ENCODE measurements around the gene CEP95. TPM values are rescaled to one million over a fixed set of nuclear protein-coding genes. Genes with fewer than 3 reads are reported as not detected.

Gene CEP95
- total RNA-seq, 1 experiment from 2014 or later = 57.2 TPM

GRCh38 chr17:64527914-64528313, 21.1 kb downstream of the CEP95 start:
- no peaks in the 10 kb centered on the region for H3K9me3 ChIP-seq (ENCODE audit: insufficient read depth, low read depth)
- H3K27ac ChIP-seq = no peak overlapping the region
- H3K4me2 ChIP-seq = no peak overlapping the region
- CTCF ChIA-PET = no interaction called here
- peaks cover under 1% of the 10 kb centered on the region; the same call in 1 of the 2 replicates for H4K20me1 ChIP-seq (ENCODE audit: insufficient read depth)
- no peak overlapping the region for H2AFZ ChIP-seq
- DNase-seq = no peak
- no peaks in the 10 kb centered on the region for H3K79me2 ChIP-seq (ENCODE audit: low read depth)
- H3K36me3 ChIP-seq (ENCODE audit: low read depth) = peaks cover 59% of the 10 kb centered on the region
- no TSS peak for BruUV-seq (replicated peaks)
- H3F3A ChIP-seq (ENCODE audit: insufficient read depth, low read depth) = peaks cover 21% of the 10 kb centered on the region; the same call in 1 of the 2 replicates
- intact Hi-C loops (cut with micrococcal nuclease; ENCODE audit: unreplicated experiment) = no loop called here
- no peaks in the 10 kb centered on the region for H3K9me2 ChIP-seq (ENCODE audit: insufficient read depth)
- H3K27me3 ChIP-seq (ENCODE audit: insufficient read depth, low read depth) = no peaks in the 10 kb centered on the region
- POLR2A ChIA-PET (ENCODE audit: unreplicated experiment) = interaction anchor here (0.9 kb wide), 1 partner anchor 32 kb away, joined by 9 read pairs; no protein-coding TSS in a partner anchor
- H3K4me1 ChIP-seq (replicated peaks; ENCODE audit: insufficient read depth) = no peaks in the 10 kb centered on the region
- TF ChIP-seq, protein P1, sequence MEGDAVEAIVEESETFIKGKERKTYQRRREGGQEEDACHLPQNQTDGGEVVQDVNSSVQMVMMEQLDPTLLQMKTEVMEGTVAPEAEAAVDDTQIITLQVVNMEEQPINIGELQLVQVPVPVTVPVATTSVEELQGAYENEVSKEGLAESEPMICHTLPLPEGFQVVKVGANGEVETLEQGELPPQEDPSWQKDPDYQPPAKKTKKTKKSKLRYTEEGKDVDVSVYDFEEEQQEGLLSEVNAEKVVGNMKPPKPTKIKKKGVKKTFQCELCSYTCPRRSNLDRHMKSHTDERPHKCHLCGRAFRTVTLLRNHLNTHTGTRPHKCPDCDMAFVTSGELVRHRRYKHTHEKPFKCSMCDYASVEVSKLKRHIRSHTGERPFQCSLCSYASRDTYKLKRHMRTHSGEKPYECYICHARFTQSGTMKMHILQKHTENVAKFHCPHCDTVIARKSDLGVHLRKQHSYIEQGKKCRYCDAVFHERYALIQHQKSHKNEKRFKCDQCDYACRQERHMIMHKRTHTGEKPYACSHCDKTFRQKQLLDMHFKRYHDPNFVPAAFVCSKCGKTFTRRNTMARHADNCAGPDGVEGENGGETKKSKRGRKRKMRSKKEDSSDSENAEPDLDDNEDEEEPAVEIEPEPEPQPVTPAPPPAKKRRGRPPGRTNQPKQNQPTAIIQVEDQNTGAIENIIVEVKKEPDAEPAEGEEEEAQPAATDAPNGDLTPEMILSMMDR (conservative IDR thresholded peaks at IDR 0.05) = no peak
- H3K4me3 ChIP-seq = no peak overlapping the region

- DNase-seq = no peak
- no peaks in the 10 kb centered on the region for H3K79me2 ChIP-seq (ENCODE audit: low read depth)
- H3K9me2 ChIP-seq (ENCODE audit: insufficient read depth) = no peaks in the 10 kb centered on the region
- H3K27me3 ChIP-seq (ENCODE audit: insufficient read depth, low read depth) = no peaks in the 10 kb centered on the region
- H3K4me3 ChIP-seq = no peak overlapping the region
- no peaks in the 10 kb centered on the region for H3K9me3 ChIP-seq (ENCODE audit: insufficient read depth, low read depth)
- TF ChIP-seq, protein P1 (conservative IDR thresholded peaks at IDR 0.05) = no peak
- TF ChIP-seq EZH2 (IDR thresholded peaks at IDR 0.05; ENCODE audit: low read depth) = no peak
- no peaks in the 10 kb centered on the region for H3K4me1 ChIP-seq (replicated peaks; ENCODE audit: insufficient read depth)
- H4K20me1 ChIP-seq (ENCODE audit: insufficient read depth) = peaks cover 2% of the 10 kb centered on the region; the same call in 1 of the 2 replicates
- no peak overlapping the region for H3K27ac ChIP-seq
- no TSS peak for BruUV-seq (replicated peaks)
- H3K36me3 ChIP-seq (ENCODE audit: low read depth) = peaks cover 57% of the 10 kb centered on the region
- no peak overlapping the region for H3K4me2 ChIP-seq
- intact Hi-C loops (cut with micrococcal nuclease; ENCODE audit: unreplicated experiment) = no loop called here
- peaks cover 33% of the 10 kb centered on the region; the same call in 1 of the 2 replicates for H3F3A ChIP-seq (ENCODE audit: insufficient read depth, low read depth)
- no peak overlapping the region for H2AFZ ChIP-seq
- ChIA-PET POLR2A (ENCODE audit: unreplicated experiment) (interaction anchor here (0.6 kb wide), 1 partner anchor 203 kb away, joined by 7 read pairs; no protein-coding TSS in a partner anchor), CTCF (no interaction called here)
Measured at GRCh38 chr17:64529221-64529620, 22.4 kb downstream of the CEP95 start.

GRCh38 chr17:64531955-64532371, 25.2 kb downstream of the CEP95 start:
- TF ChIP-seq, protein P1 (conservative IDR thresholded peaks at IDR 0.05) = no peak
- no peak for TF ChIP-seq EZH2 (IDR thresholded peaks at IDR 0.05; ENCODE audit: low read depth)
- no peaks in the 10 kb centered on the region for H3K79me2 ChIP-seq (ENCODE audit: low read depth)
- intact Hi-C loops (cut with micrococcal nuclease; ENCODE audit: unreplicated experiment) = no loop called here
- H3K27me3 ChIP-seq (ENCODE audit: insufficient read depth, low read depth) = no peaks in the 10 kb centered on the region
- H3K4me2 ChIP-seq = no peak overlapping the region
- no peaks in the 10 kb centered on the region for H3K4me1 ChIP-seq (replicated peaks; ENCODE audit: insufficient read depth)
- no peak overlapping the region for H3K27ac ChIP-seq
- H3F3A ChIP-seq (ENCODE audit: insufficient read depth, low read depth) = peaks cover 58% of the 10 kb centered on the region; the same call in 1 of the 2 replicates
- peaks cover 2% of the 10 kb centered on the region; the same call in 1 of the 2 replicates for H4K20me1 ChIP-seq (ENCODE audit: insufficient read depth)
- no peak for DNase-seq
- CTCF ChIA-PET = no interaction called here
- POLR2A ChIA-PET (ENCODE audit: unreplicated experiment) = interaction anchor here (0.6 kb wide), 1 partner anchor 22 kb away, joined by 8 read pairs; no protein-coding TSS in a partner anchor
- no peak overlapping the region for H3K4me3 ChIP-seq
- no TSS peak for BruUV-seq (replicated peaks)
- no peak overlapping the region for H2AFZ ChIP-seq
- H3K36me3 ChIP-seq (ENCODE audit: low read depth) = peaks cover 60% of the 10 kb centered on the region
- H3K9me3 ChIP-seq (ENCODE audit: insufficient read depth, low read depth) = no peaks in the 10 kb centered on the region
- H3K9me2 ChIP-seq (ENCODE audit: insufficient read depth) = no peaks in the 10 kb centered on the region

All from PC-9 (cell line).